Retinal pigment epithelial cell (primary cell): ENCODE data around the gene TTLL12.

Source experiments
- DNase-seq: peaks from one replicate; pipeline ENCODE4 v3.0.0-alpha.2; 2010; ENCODE audit warnings: low read depth
- H3K4me3 ChIP-seq: 2 replicates; pipeline ENCODE4 v1.5.1; 2011; ENCODE audit warnings: mild to moderate bottlenecking, low read length, control low read depth, moderate library complexity
- CTCF ChIP-seq: conservative IDR thresholded peaks from 2 replicates; pipeline ENCODE4 v1.5.1; 2011; ENCODE audit warnings: low read depth, low read length, control low read depth, inconsistent platforms

The TTLL12 gene

GRCh38 chr22:43208703-43209522, 22.0 kb upstream of the TTLL12 start:
- no peak for TF ChIP-seq CTCF
- no peak overlapping the region for H3K4me3 ChIP-seq
- no peak for DNase-seq

DNA sequence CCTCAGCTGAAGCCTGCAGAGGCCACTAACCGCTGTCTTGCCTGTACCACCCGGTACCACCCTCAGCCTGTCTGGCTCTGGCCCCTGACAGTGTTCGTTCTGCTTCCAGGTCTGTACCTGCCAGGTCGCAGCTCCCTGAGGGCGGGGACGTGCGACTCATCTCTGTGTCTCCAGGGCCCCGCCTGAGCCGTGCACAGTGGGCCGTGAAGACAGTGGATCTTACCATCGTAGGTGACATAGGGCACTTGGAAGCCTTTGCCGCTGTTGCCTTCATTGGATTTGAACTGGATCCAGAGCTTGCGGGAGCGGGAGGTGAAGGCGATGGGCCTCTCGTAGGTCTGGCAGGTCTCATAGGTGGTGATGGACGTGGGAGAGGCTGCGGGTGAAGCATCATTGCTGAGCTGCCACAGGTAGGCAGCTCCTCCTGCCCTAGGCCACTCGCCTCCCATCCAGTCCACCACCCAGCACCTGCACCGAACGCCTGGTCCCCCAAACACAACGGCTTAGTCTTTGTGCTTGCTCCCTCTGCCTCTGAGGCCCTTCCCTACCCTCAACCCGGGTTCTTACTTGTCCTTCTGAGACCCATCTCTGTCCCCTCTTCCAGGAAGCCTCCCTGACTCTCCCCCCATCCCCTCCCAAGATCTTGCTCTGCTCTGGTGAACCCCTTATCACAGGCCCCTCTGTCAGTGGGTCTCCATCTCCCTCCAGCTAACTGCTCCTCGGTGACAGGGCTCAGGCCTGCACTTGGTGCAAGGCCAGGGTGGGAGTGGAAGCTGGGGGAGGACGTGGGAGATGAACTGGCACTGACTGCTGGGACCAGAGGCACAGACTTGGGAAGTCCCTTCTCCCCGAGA, 21.1 kb upstream of the TTLL12 start:
- no peak for TF ChIP-seq CTCF
- no peak overlapping the region for H3K4me3 ChIP-seq
- no peak for DNase-seq

DNA sequence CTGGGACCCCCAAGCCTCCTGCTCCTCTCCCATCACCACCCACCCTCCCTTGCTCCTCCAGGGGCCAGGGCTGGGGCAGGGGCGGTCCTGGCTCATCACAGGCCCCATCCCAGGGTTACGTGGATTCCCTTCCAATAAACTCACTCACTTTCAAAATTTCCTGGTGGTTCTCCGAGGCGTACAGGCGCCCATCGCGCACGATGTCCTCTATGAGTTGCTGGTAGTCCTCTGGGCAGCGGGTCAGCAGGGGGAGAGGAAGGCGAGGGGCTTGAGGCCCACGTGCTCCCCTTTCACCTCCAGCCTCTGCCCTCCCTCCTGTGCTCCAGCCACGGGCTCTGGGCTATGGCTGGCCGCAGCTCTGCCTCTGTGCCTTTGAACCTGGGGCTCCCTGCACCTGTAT, 20.5 kb upstream of the TTLL12 start:
- no peak overlapping the region for H3K4me3 ChIP-seq
- DNase-seq: no peak
- no peak for TF ChIP-seq CTCF

- DNase-seq: no peak
- TF ChIP-seq CTCF: no peak
- no peak overlapping the region for H3K4me3 ChIP-seq
These were observed 19.7 kb upstream of the TTLL12 start for GRCh38 chr22:43206509-43207161.

GRCh38 chr22:43205748-43206508, 19.0 kb upstream of the TTLL12 start:
- DNase-seq: no peak
- TF ChIP-seq CTCF: no peak
- H3K4me3 ChIP-seq: no peak overlapping the region

DNA sequence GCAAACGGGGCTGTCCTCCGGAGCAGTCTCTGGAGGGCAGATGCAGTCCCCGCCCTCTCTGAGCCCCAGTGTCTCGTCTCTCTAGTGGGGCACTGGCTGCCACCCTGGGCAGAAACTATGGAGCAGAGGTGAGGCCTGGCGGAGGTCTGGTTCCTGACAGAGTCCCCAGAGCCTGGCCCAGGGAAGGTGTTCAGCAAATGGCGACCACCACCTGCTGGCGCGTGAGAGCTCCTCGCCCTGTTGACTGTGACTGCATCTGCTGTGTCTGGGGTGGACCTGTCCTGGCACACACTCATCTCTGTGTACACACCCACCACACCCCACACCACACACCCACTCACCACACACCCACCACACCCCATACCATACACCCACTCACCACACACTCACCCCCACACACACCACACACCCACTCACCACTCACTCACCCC, 18.3 kb upstream of the TTLL12 start:
- no peak for DNase-seq
- H3K4me3 ChIP-seq: no peak overlapping the region
- TF ChIP-seq CTCF: no peak
